RPMI7951 (cell line): ENCODE measurements around the gene DEFB121. TPM values are rescaled to one million over a fixed set of nuclear protein-coding genes. Genes with fewer than 3 reads are reported as not detected.
A peak's percentile ranks its signal among the peaks of the same experiment; 100 is the strongest.

ENCODE experiments used
- DNase-seq: peaks from one replicate; pipeline ENCODE4 v3.0.0-alpha.2; 2012; ENCODE audit warnings: low read depth
- total RNA-seq: library from RNA; depleted of rRNA; stranded (reverse); fragments of >200 nt; shearing (Covaris generic); gene quantifications from 2 replicates; pipeline ENCODE4 v1.2.3, GENCODE V29; 2014; rRNA removed

Gene DEFB121
- total RNA-seq, 1 experiment from 2014 or later: not detected

DNA sequence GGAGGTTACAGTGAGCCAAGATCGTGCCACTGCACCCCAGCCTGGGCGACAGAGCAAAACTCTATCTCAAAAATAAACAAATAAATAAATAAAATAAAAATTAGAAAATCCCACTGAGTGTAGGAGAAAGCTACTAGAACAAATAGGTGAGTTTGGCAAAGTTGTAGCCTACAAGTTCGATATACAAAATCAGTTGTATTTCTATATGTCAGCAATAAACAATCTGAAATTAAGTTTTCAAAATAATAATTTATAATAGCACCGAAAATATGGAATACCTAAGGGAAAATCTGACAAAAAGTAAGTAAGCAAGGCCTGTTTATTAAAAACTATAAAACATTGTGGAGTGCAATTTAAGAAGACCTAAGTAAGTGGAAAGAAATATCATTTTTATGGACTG is 42.7 kb downstream of the DEFB121 start:
- DNase-seq: no peak

GRCh38 chr20:31355981-31356380 is 50.0 kb downstream of the DEFB121 start:
- DNase-seq: peak; percentile 8

Other genes starting within 250 kb of the DEFB121 start
- not detected in 2 replicates for gene DEFB115, start 148.6 kb downstream of the DEFB121 start, total RNA-seq
- not detected in 2 replicates for gene DEFB116, start 97.6 kb downstream of the DEFB121 start, total RNA-seq
- not detected in 2 replicates for gene DEFB118, start 37.6 kb downstream of the DEFB121 start, total RNA-seq
- not detected in 2 replicates for gene DEFB119, start 15.6 kb downstream of the DEFB121 start, total RNA-seq
- not detected in 2 replicates for gene DEFB123, start 34.4 kb upstream of the DEFB121 start, total RNA-seq
- not detected in 2 replicates for gene DEFB124, start 68.9 kb upstream of the DEFB121 start, total RNA-seq
- gene REM1, start 69.1 kb upstream of the DEFB121 start, total RNA-seq: 0.24 and 0.39 TPM in 2 replicates
- gene HM13, start 108.2 kb upstream of the DEFB121 start, total RNA-seq: 176 and 179 TPM in 2 replicates
- 315 and 437 TPM in 2 replicates for gene ID1, start 199.1 kb upstream of the DEFB121 start, total RNA-seq
- not detected in 2 replicates for gene COX4I2, start 231.7 kb upstream of the DEFB121 start, total RNA-seq